Measurements from ENCODE around the gene ERC2. TPM values are rescaled to one million over a fixed set of nuclear protein-coding genes. Genes with fewer than 3 reads are reported as not detected.

ERC2 gene
- polyA plus RNA-seq, 3 donors, result 0.04 to 0.54 TPM; not detected in 1

GRCh38 chr3:55617385-55617784, 850.9 kb downstream of the ERC2 start:
- WGBS, 3 donors, result 66 to 85% (median 75%) methylated on average over 4 of the region's 4 CpGs
- no peak overlapping the region for H3K27ac ChIP-seq (ENCODE audit: low read depth, low read length)

GRCh38 chr3:55616803-55617202, 851.5 kb downstream of the ERC2 start:
- WGBS, 3 donors, result 77 to 90% (median 89%) methylated on average over 3 of the region's 3 CpGs
- H3K27ac ChIP-seq (ENCODE audit: low read depth, low read length), result no peak overlapping the region

- 65 to 75% (median 66%) methylated on average over 8 of the region's 8 CpGs for WGBS, 3 donors
- no peak overlapping the region for H3K27ac ChIP-seq (ENCODE audit: low read depth, low read length)
Measured at GRCh38 chr3:55615694-55616295, 852.5 kb downstream of the ERC2 start.

- 60 to 84% (median 80%) methylated on average over 4 of the region's 4 CpGs for WGBS, 3 donors
- no peak overlapping the region for H3K27ac ChIP-seq (ENCODE audit: low read depth, low read length)
Measured at GRCh38 chr3:55615039-55615693, 853.1 kb downstream of the ERC2 start.

GRCh38 chr3:55611121-55611520, 857.1 kb downstream of the ERC2 start:
- H3K27ac ChIP-seq (ENCODE audit: low read depth, low read length), result no peak overlapping the region
- WGBS, 3 donors, result 79 to 96% (median 95%) methylated on average over 1 of the region's 1 CpG

- no peak overlapping the region for H3K27ac ChIP-seq (ENCODE audit: low read depth, low read length)
- 85 to 92% (median 91%) methylated on average over 10 of the region's 10 CpGs for WGBS, 3 donors
Measured at GRCh38 chr3:55609230-55609827, 858.9 kb downstream of the ERC2 start.

- WGBS, 3 donors, result 67 to 89% (median 89%) methylated on average over 8 of the region's 8 CpGs
- no peak overlapping the region for H3K27ac ChIP-seq (ENCODE audit: low read depth, low read length)
Measured at GRCh38 chr3:55608301-55608937, 859.8 kb downstream of the ERC2 start.

GRCh38 chr3:55607844-55608243, 860.4 kb downstream of the ERC2 start:
- 91 to 95% (median 92%) methylated on average over 6 of the region's 6 CpGs for WGBS, 3 donors

GRCh38 chr3:55607175-55607574, 861.1 kb downstream of the ERC2 start:
- 69 to 82% (median 80%) methylated on average over 5 of the region's 5 CpGs for WGBS, 3 donors
- no peak overlapping the region for H3K27ac ChIP-seq (ENCODE audit: low read depth, low read length)

More at GRCh38 chr3:55607844-55608243, 860.4 kb downstream of the ERC2 start:
- no peak overlapping the region for H3K27ac ChIP-seq (ENCODE audit: low read depth, low read length)

- H3K27ac ChIP-seq (ENCODE audit: low read depth, low read length), result no peak overlapping the region
- 74 to 84% (median 77%) methylated on average over 4 of the region's 4 CpGs for WGBS, 3 donors
Measured at GRCh38 chr3:55605443-55606236, 862.6 kb downstream of the ERC2 start.

- WGBS, 3 donors, result 87 to 97% (median 94%) methylated on average over 4 of the region's 4 CpGs
- H3K27ac ChIP-seq (ENCODE audit: low read depth, low read length), result no peak overlapping the region
Measured at GRCh38 chr3:55604846-55605245, 863.4 kb downstream of the ERC2 start.

- H3K27ac ChIP-seq (ENCODE audit: low read depth, low read length), result no peak overlapping the region
- WGBS, 3 donors, result 49 to 75% (median 73%) methylated on average over 2 of the region's 2 CpGs
Measured at GRCh38 chr3:55604402-55604801, 863.9 kb downstream of the ERC2 start.

GRCh38 chr3:55601366-55602080, 866.7 kb downstream of the ERC2 start:
- 42 to 67% (median 43%) methylated on average over 10 of the region's 10 CpGs for WGBS, 3 donors
- H3K27ac ChIP-seq (ENCODE audit: low read depth, low read length), result no peak overlapping the region

- no peak overlapping the region for H3K27ac ChIP-seq (ENCODE audit: low read depth, low read length)
Measured at GRCh38 chr3:55598224-55598623, 870.0 kb downstream of the ERC2 start.

GRCh38 chr3:55597641-55598040, 870.6 kb downstream of the ERC2 start:
- H3K27ac ChIP-seq (ENCODE audit: low read depth, low read length), result no peak overlapping the region
- 88 to 95% (median 94%) methylated on average over 4 of the region's 4 CpGs for WGBS, 3 donors

More at GRCh38 chr3:55598224-55598623, 870.0 kb downstream of the ERC2 start:
- 88 to 92% (median 91%) methylated on average over 2 of the region's 2 CpGs for WGBS, 3 donors

- 91 to 93% (median 91%) methylated on average over 2 of the region's 2 CpGs for WGBS, 3 donors
- H3K27ac ChIP-seq (ENCODE audit: low read depth, low read length), result no peak overlapping the region
Measured at GRCh38 chr3:55596212-55596611, 872.1 kb downstream of the ERC2 start.

GRCh38 chr3:55595420-55595819, 872.8 kb downstream of the ERC2 start:
- 74 to 85% (median 82%) methylated on average over 4 of the region's 4 CpGs for WGBS, 3 donors
- no peak overlapping the region for H3K27ac ChIP-seq (ENCODE audit: low read depth, low read length)

GRCh38 chr3:55592572-55592971, 875.7 kb downstream of the ERC2 start:
- no peak overlapping the region for H3K27ac ChIP-seq (ENCODE audit: low read depth, low read length)
- 71 to 86% (median 84%) methylated on average over 5 of the region's 5 CpGs for WGBS, 3 donors

Data from adipose tissue (tissue), 3 donors.